ENCODE data around the gene STAT4. TPM values are rescaled to one million over a fixed set of nuclear protein-coding genes. Genes with fewer than 3 reads are reported as not detected.

Gene STAT4
- 5.1 and 12.3 TPM in 2 replicates for total RNA-seq

DNA sequence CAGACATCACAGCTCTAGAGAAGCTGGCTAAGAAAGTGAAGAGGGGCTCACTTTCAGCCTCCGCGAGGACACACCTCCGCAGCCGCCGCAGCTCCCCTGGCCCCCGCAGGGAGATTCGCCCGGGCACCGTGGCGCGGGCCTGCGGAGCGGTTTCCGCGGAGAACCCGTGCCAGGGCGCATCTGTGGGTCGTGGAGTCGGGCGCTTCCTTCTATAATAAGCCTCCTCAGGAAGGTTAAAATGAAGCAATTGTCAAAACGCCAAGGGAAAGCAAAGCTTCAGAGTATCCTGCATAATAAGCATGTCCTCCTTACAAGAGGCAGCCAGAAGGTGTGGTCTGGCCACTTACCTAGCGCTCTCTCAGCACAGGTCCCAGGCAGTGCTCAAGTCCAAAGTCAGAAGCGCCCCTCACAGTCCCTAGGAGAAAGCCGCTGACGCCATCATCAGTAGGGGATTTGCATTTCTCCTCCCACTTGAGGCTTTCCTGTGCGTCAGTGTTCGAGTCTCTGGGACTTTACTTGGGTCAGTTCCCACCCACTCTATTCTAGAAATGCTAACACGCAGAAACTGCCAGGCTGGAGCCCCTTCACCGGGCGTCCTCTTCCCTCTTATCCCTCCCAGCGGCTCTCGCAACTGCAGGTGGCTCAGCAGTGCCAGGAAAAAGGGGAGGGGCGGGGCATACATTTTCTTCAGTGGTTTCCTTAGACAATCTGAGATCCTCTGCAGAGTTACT is at the start of gene STAT4:
TSS of gene STAT4 (minus strand) at position 395 of the 731 bp plus-strand sequence. CDS start 2,791 bp downstream, outside the sequence.

DNA sequence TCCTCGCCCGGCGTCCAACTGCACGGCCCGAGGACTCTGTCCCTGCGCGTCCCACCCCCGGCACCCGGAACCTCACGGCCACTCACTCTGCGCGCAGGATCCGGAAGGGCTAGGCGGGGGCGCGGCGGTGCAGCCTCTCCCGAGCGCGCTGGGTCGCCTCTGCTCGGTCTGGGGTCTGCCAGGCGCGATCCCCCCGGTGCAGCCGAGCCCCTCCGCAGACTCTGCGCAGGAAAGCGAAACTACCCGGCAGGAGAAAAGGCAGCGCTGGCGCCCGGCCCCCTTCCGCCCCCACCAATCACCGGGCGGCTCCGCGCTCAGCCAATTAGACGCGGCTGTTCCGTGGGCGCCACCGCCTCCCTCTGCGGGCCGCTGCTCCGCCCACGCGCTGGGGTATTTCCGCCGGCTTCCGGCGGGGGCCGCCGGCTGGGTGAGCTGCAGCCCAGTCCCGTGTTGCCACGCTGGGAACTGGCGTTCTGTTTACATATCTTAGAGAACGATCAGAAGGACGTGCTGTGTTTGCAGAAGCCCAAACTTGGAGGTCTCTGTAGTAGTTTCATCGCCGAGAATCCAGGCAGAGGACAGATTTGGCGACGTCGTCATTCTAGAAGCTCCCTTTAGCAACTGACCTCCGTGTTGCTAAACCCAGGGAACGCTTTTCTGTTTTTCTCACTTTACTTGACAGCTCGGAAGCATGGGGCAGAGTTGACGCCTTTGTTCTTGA is 136.7 kb downstream of the STAT4 start, which contains the start of gene STAT1:
TSS of gene STAT1 (minus strand) at position 240 of the 721 bp plus-strand sequence. CDS start 4,168 bp downstream, outside the sequence.

Small RNA genes within 50 kb of the gene (small RNA-seq; reads per million reads assigned to genes)
- gene RNU6-959P = 0.20 reads per million

Other genes with a start within 250 kb of the STAT4 start
- gene STAT1, start 136.8 kb downstream of the STAT4 start, total RNA-seq = 36.5 and 46.3 TPM in 2 replicates
- gene MYO1B, start 94.4 kb upstream of the STAT4 start, total RNA-seq = 71.5 and 130 TPM in 2 replicates

Data from placental epithelial cell (primary cell).